ENCODE results near the gene MTG1. TPM values are rescaled to one million over a fixed set of nuclear protein-coding genes. Genes with fewer than 3 reads are reported as not detected.

MTG1 gene
- total RNA-seq, 1 experiment from 2014 or later, result 83.3 TPM

DNA sequence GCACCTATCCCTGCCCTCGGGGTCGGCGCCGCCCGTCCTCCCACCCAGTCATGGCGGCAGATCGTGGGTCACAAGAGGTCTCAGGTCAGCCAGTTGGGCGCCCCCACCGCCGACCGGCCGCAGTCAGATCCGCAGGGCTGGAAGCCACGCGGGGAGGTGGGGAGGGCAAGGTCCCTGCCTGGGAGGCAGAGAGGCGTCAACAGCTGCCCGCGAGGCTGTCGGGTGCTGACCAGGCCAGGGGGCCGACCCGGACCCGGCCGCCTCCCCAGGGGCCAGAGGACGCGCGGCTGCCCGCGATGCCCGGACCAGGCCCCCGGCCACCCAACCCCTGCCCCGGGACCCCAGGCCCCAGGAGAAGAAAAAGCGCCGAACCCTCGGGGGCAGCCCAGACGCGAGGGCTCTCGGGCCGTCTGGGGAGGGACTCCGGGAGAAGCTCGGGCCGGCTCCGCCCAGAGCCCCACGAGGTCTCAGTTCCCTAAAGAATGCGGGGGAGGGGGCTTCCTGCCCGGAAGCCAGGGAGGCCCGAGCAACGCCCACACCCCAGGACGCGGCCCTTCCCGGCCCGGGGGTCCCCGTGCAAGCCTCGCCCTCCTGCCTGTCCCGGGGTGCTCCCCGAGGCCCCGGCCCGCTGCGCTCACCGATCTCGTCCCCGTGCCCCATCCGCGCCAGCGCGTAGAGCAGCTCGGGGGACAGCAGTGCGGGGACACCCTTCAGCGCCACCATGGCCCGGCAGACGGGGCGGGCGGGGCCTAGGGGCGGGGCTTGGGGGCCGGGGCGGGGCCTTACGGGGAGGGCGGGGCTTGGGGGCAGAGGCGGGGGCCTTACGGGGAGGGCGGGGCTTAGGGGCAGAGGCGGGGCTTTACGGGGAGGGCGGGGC is 36.4 kb upstream of the MTG1 start, which contains the start of gene FUOM:
Gene FUOM, minus strand, starts transcription at position 735 of the 877 bp plus-strand sequence. Its CDS starts 12 bp downstream, at position 723.
- Histone ChIP-seq H3K9me3 (ENCODE audit: low read depth, low read length, poor library complexity, severe bottlenecking) (no peaks in the 10 kb centered on the region), H3K4me3 (ENCODE audit: low read depth, low read length, poor library complexity, severe bottlenecking) (peak within 1 kb of the TSS; percentile 85), H3K36me3 (ENCODE audit: insufficient read depth, low read length, poor library complexity, severe bottlenecking) (peaks cover 7% of the 10 kb centered on the region), H3K27ac (ENCODE audit: low read depth, low read length, poor library complexity, severe bottlenecking) (peak within 1 kb of the TSS; percentile 86), H3K4me1 (ENCODE audit: insufficient read depth, low read length, poor library complexity, severe bottlenecking) (no peaks in the 10 kb centered on the region), H3K27me3 (replicated peaks; ENCODE audit: insufficient read depth, low read depth, low read length, poor library complexity) (no peaks in the 10 kb centered on the region)
- BruUV-seq (replicated peaks), result no TSS peak
- TF ChIP-seq EZH2 (IDR thresholded peaks at IDR 0.05; ENCODE audit: borderline replicate concordance, low read depth, low read length, poor library complexity, severe bottlenecking), result no peak
- ChIA-PET POLR2A (ENCODE audit: low non-redundant PET) (interaction anchor here (0.6 kb wide), 1 partner anchor 26 kb away, joined by 3 read pairs; no protein-coding TSS in a partner anchor), CTCF (no interaction called here)
- peak; percentile 90 for DNase-seq (ENCODE audit: low spot score)
- intact Hi-C loops (cut with micrococcal nuclease; ENCODE audit: unreplicated experiment), result no loop called here

DNA sequence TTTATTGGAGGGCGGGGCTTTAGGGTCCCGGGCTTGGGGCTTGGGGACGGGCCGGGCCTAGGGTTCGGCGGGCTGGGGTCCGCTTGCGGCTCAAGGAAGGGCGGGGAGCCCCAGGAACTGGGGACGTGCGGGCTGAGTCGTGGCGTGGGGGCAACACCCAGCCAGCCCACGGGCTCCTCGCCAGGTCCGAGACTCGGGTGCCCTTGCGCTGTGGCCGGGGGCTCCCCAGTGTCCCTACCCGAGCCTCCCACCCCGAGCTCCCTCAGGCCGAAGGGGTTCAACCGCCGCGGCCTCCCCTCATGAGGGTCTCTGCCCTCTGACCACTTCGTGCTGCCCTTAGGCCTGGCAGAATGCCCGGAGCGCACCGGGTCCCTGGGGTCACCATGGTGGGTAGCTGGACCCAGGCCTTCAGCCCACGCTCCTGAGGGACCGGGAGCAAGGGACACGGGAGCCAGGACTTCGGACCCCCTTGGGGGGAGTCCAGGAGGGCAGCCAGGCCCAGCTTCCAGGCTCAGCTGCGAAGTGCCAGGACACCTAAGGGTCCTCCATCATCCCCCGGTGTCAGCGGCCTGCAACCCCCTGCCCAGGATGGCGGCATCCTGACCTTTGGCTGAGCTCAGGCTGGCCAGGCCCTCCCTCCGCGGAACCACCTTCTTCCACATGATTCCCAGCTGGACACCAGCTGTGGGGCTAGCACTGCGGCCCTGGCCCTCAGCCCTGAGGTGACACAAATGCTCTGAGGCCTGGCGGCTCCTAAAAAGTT is 35.6 kb upstream of the MTG1 start:
- Histone ChIP-seq H3K4me1 (ENCODE audit: insufficient read depth, low read length, poor library complexity, severe bottlenecking) (no peaks in the 10 kb centered on the region), H3K27ac (ENCODE audit: low read depth, low read length, poor library complexity, severe bottlenecking) (no peak overlapping the region), H3K36me3 (ENCODE audit: insufficient read depth, low read length, poor library complexity, severe bottlenecking) (peaks cover 10% of the 10 kb centered on the region), H3K4me3 (ENCODE audit: low read depth, low read length, poor library complexity, severe bottlenecking) (no peak overlapping the region), H3K27me3 (replicated peaks; ENCODE audit: insufficient read depth, low read depth, low read length, poor library complexity) (no peaks in the 10 kb centered on the region), H3K9me3 (ENCODE audit: low read depth, low read length, poor library complexity, severe bottlenecking) (no peaks in the 10 kb centered on the region)
- BruUV-seq (replicated peaks), result no TSS peak
- ChIA-PET CTCF (interaction anchor here (0.5 kb wide), 1 partner anchor 10 kb away, joined by 3 read pairs; no protein-coding TSS in a partner anchor), POLR2A (ENCODE audit: low non-redundant PET) (interaction anchor here (0.6 kb wide), 1 partner anchor 27 kb away, joined by 3 read pairs; no protein-coding TSS in a partner anchor)
- DNase-seq (ENCODE audit: low spot score), result no peak
- TF ChIP-seq EZH2 (IDR thresholded peaks at IDR 0.05; ENCODE audit: borderline replicate concordance, low read depth, low read length, poor library complexity, severe bottlenecking), result no peak
- no peak for TF ChIP-seq CTCF (conservative IDR thresholded peaks at IDR 0.05; ENCODE audit: low read depth, low read length)
- intact Hi-C loops (cut with micrococcal nuclease; ENCODE audit: unreplicated experiment), result no loop called here

- ChIA-PET CTCF (no interaction called here), POLR2A (ENCODE audit: low non-redundant PET) (no interaction called here)
- no TSS peak for BruUV-seq (replicated peaks)
Measured at GRCh38 chr10:133358925-133359310, 35.0 kb upstream of the MTG1 start.

More at GRCh38 chr10:133358925-133359310, 35.0 kb upstream of the MTG1 start:
- no peaks in the 10 kb centered on the region for H3K4me1 ChIP-seq (ENCODE audit: insufficient read depth, low read length, poor library complexity, severe bottlenecking)
- no peak overlapping the region for H3K4me3 ChIP-seq (ENCODE audit: low read depth, low read length, poor library complexity, severe bottlenecking)
- no peak overlapping the region for H3K27ac ChIP-seq (ENCODE audit: low read depth, low read length, poor library complexity, severe bottlenecking)
- DNase-seq (ENCODE audit: low spot score), result no peak
- no peaks in the 10 kb centered on the region for H3K9me3 ChIP-seq (ENCODE audit: low read depth, low read length, poor library complexity, severe bottlenecking)
- H3K27me3 ChIP-seq (replicated peaks; ENCODE audit: insufficient read depth, low read depth, low read length, poor library complexity), result no peaks in the 10 kb centered on the region
- H3K36me3 ChIP-seq (ENCODE audit: insufficient read depth, low read length, poor library complexity, severe bottlenecking), result peaks cover 10% of the 10 kb centered on the region
- TF ChIP-seq EZH2 (IDR thresholded peaks at IDR 0.05; ENCODE audit: borderline replicate concordance, low read depth, low read length, poor library complexity, severe bottlenecking), result no peak
- TF ChIP-seq CTCF (conservative IDR thresholded peaks at IDR 0.05; ENCODE audit: low read depth, low read length), result no peak
- intact Hi-C loops (cut with micrococcal nuclease; ENCODE audit: unreplicated experiment), result no loop called here
